HTR-8/SVneo (cell line): ENCODE measurements around the gene NCMAP.
"Not testable (repeated sequence)": the region's sequence is repeated elsewhere in the genome, so short reads cannot be mapped to it uniquely, and the experiment has no call there.

Experiments
- DNase-seq: peaks from one replicate; pipeline ENCODE4 v3.0.0; 2011; ENCODE audit warnings: low spot score, mixed read lengths; ENCODE audit not compliant: insufficient read length
- FAIRE-seq: peaks from 2 replicates; lab custom pipeline; 2011; peaks lifted over from hg19 to GRCh38; lab: Jason Lieb, UNC

Gene NCMAP

GRCh38 chr1:24540906-24541710 is 14.8 kb upstream of the NCMAP start:
- FAIRE-seq (no peak), DNase-seq (peak; percentile 22)

- FAIRE-seq: no peak
- DNase-seq: no peak
Observed at GRCh38 chr1:24541711-24542346, 14.1 kb upstream of the NCMAP start.

DNA sequence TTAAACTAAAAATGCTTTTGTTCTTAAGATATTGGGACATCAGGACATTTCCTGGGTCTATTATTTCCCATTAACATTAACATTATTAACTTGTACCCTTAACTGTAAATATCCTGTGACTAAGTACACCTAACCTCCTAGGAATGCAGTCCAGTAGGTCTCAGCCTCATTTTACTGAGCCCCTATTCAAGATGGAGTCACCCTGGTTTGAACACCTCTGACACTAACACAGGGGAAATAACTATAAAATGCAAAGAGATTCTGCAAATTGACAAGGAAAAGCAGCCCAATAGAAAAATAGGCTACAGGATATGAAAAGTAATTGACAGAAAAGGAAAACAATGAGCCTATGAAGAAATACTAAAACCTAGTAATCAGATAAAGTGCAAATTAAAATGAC is 11.6 kb upstream of the NCMAP start:
- DNase-seq (no peak), FAIRE-seq (no peak)

DNA sequence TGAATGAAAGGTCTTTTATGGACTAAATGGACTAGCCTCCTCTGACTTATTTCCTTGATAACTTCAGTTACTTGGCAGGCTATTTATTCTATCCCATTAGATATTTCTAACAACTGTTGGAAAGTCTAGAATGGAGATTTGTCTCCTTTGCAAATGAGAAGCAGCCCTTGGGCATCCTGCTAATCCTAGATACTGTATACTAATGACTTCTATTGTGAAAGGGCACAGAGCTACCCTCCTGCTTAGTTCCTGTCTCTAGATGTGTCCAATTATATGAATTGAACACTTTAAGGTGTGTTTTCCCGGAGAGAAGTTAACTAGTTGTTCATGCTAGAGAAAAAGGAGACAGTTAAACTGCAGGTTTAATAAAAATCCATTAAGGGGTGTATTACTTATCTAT is 10.2 kb upstream of the NCMAP start:
- no peak for DNase-seq
- FAIRE-seq: no peak

- FAIRE-seq: no peak
Observed at GRCh38 chr1:24547195-24547594, 8.7 kb upstream of the NCMAP start.

DNA sequence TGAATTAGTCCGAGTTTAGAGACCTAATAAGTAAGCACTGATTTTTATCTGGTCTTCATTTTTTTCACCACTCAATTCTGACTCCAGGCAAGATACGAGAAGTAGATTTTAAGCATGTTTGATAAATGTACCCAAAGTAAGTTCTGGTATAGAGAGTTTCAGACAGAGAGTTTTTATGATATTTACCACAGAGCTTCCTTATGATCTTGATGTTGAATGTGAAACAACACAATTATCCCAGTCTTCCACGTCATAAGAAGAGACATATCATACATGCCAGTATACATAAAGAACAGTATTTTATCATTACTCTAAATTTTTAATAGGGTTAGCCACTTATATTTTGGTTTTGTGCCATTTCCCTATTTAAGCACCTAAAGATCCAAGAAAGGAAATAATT is 7.8 kb upstream of the NCMAP start:
- FAIRE-seq (no peak), DNase-seq (no peak)

More at GRCh38 chr1:24547195-24547594, 8.7 kb upstream of the NCMAP start:
- DNase-seq: no peak

GRCh38 chr1:24549210-24549609 is 6.7 kb upstream of the NCMAP start:
- DNase-seq, FAIRE-seq: not testable (repeated sequence)

DNA sequence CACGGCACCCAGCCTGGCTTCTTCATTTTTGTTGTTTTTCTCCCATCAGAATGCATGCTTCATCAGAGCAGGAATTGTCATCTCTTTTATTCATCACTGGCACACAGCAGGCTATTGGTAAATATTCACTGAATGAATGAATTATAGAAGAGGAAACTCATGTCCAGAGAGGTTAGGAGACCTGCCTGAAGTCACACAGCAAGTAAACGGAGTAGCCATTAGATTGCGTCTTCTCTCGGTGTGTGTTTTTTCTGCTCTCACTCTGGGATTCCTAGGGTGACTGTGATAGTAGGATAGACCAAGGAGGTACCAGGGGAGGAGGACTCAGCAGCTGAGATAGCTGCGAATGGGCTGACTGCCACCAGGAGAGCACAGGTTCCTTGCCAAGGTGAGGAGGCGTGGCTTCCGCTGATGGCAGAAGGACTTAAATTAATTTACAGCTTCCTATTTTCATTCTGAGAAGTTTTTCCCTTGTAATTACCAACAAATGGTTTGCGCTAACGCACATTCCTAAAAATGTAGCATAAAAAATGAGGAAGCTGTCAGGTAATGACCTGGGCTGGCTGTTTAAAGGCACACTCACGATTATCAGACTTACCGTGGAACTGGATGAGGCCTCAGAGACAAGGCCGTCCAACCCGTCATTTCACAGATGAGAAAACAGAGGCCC is 4.5 kb upstream of the NCMAP start:
- DNase-seq (no peak), FAIRE-seq (peak; percentile 33)

GRCh38 chr1:24551960-24552571 is 3.8 kb upstream of the NCMAP start:
- FAIRE-seq (no peak), DNase-seq (no peak)

DNA sequence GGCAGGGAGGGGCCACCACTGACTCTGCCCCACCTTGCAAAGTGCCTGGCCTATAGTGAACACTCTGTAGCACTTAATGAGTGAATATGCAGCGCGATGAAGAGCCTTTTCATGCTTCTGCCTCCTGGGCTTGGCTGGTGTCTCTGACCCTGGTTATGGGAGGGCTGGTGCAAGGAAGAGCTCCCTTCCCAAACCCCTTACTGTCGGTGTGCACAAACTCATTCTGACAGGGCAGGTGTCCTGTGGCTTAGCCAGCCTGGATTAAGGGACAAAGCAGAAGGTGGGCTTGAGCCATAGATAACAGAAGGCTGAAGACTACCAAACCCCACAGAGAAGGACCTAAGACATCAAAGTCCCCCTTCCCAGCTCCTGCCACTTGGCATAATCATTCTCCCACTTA is 2.0 kb upstream of the NCMAP start:
- no peak for FAIRE-seq
- DNase-seq: no peak

DNA sequence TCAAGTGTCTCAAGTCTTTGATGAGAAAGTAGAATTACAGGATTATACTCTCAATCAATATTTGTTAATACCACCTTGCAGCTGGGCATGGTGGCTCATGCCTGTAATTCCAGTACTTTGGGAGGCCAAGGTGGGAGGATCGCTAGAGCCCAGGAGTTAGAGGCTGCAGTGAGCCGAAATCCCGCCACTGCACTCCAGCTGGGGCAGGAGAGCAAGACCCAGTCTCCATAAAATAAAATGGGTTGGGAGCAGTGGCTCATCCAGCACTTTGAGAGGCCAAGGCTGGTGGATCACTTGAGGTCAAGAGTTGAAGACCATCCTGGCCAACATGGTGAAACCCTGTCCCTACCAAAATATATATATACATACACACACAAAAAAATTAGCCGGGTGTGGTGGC is 1.2 kb upstream of the NCMAP start:
- FAIRE-seq: no peak

DNA sequence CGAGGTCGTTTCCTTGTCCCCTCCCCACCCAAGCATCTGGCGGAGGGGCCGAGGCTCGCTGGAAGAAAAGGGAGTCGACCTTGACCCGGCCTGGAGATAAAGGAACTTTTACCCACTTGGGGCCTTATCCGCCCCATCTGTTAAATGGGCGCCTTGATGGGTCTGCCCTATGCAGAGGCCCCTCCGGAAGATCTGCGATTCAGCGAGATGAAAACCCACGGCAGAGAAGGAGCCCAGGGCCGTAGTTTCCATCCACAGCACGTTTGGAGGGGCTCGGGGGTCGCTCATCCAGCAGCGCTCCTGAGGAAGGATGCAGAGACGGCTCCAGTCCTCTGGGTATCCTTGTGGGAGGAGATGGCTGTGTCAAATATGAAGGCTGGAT is 518 bp downstream of the NCMAP start:
- no peak for DNase-seq

More for the DNA sequence above, 1.2 kb upstream of the NCMAP start:
- DNase-seq: no peak

DNA sequence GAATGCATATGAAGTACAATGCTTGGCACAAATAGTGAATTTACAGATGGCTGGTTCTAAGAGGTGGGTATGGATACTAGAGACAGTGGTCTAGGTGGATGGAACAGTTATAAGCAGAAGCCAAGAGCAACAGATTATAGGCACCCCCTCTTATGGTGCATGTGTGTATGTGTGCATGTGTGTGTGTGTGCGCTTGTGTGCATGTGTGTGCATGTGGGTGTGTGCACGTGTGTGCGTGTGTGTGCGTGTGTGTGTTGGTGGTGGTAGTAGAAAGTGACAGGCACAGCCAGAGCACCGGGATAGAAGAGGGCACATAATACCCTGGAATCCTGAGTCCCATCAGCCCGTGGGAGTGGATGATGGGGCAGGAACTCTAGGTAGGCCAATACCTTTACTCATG is 1.3 kb downstream of the NCMAP start:
- DNase-seq (no peak), FAIRE-seq (peak; percentile 51)

More for the DNA sequence above, 518 bp downstream of the NCMAP start:
- FAIRE-seq: no peak

- FAIRE-seq: no peak
- DNase-seq: no peak
Observed at GRCh38 chr1:24557711-24558131, 1.8 kb downstream of the NCMAP start.

DNA sequence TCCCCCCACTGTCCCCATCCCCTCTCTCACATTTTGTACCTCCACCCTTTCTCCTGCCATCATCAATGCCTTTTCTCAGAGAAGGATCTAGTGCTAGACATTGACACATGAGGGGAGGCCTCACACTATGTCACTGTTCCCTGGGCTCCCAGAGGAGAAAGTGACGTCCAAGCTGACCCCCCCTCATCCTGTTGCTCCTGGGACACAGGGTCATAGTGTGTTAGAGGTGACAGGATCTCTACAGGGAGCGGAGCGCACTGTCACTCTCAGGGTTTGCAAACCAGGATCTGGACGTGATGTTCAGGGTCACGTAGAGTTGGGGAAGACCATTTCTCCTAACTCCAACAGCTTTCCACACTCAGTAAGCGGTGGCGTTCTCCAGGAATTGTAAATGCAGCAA is 2.6 kb downstream of the NCMAP start:
- DNase-seq: no peak
- FAIRE-seq: no peak

DNA sequence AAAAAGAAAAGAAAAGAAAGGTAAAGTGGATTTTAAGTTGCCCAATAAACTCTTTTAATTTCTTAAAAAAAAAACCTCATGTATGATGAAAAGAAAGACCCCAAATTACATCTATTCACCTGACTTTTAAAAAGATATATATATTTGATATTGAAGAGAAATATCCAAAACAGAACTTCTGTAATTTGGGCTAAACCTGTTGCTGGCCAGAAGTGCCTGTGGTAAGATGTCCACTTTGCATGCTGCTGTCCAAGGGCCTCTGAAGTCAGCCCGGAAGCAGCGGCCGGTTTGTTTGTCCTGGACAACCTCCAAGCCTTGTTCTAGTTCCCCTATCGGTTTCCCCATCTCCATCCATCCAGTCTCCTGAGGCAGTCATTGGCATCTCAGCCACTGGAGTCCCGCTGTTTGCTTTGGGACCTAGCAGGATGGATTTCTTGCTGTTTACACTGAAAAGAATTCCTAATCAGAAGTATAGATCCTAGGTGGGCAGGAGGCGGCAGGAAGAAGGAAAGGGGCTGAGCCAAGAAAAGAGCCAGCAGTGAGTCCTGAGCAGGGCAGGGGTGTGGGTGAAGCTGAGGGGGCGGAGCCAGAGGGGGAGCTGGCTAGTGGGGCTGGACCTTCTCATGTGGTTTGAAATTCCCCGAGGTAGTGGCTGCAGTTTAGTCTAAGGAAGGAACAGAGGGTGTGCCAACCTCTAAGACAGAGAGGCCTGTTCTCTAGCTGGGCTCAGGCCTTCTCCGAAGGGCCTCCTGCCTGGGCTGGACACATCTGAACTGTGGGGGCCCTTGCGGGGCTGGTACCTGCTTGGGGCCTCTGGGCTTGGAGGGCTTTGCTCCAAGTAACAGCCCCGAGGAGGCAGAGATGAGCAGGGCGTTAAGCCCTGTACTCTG is 3.3 kb downstream of the NCMAP start:
- FAIRE-seq (no peak), DNase-seq (peak; percentile 59)

GRCh38 chr1:24560361-24560760 is 4.5 kb downstream of the NCMAP start:
- no peak for DNase-seq
- FAIRE-seq: no peak

DNA sequence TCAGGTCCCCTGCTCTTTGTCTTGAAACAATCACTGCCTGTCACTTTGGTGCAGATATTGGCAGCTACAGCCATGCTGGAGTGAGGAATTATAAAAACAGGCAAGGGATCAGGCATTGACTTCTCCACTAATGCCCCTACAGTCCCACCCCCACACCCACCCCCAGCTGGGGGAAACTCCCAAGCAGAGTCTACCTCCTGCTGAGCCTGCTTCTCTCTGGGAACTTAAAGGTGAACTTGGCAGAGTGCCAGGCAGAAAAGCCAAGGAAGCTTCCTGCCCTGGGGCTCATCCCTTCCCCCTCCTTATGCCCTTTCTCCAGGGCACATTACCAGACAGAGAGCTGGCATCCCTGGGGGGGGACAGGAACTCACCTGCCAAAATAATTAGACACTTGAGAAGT is 6.7 kb downstream of the NCMAP start:
- DNase-seq (no peak), FAIRE-seq (no peak)

DNA sequence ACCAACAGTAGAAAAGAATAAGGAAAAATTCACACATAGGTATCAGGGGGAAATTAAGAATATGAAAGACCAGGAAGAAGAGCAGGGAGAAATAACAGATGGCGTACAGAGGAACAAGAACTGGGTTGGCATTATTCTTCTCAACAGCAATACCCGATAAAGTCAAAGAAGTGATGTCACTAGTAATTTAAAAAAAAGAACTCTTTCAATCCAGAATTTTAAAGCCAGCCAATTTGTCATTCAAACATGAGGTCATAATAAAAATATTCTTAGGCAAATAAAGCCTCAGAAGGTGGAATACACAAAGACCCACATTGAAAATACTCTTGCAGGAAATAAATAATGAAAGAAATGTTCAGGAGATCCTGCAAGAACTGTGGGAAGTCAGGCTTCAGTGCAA is 8.8 kb downstream of the NCMAP start:
- FAIRE-seq (no peak), DNase-seq (no peak)
